ENCODE results near the gene TBC1D7. TPM values are rescaled to one million over a fixed set of nuclear protein-coding genes. Genes with fewer than 3 reads are reported as not detected.

Gene TBC1D7
- total RNA-seq, 1 donor, result 23.7 TPM

DNA sequence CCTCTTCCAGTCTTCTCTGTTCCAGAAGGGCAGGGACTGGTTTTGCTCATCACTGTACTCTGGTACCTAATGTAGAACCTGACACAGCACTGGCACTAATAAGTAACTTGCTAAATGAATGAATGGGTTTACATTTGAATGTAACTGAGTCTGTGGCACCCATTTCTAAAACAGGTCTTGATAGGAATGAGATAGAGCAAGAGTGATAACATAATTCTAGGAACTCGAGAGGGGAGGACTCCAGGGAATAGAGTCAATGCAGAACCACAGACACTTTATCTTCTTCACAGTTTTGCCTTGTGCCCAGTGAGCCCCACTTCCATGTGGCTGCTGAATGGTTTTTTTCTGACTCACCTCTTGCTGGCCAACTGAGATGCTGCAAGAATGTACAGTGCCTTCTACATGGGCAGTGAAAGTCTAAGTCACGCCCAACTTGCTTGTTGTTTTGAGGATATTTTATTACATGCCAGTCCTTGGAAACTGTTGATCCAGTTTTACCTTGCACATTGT lies 61.1 kb downstream of the TBC1D7 start:
- TF ChIP-seq, protein P1, sequence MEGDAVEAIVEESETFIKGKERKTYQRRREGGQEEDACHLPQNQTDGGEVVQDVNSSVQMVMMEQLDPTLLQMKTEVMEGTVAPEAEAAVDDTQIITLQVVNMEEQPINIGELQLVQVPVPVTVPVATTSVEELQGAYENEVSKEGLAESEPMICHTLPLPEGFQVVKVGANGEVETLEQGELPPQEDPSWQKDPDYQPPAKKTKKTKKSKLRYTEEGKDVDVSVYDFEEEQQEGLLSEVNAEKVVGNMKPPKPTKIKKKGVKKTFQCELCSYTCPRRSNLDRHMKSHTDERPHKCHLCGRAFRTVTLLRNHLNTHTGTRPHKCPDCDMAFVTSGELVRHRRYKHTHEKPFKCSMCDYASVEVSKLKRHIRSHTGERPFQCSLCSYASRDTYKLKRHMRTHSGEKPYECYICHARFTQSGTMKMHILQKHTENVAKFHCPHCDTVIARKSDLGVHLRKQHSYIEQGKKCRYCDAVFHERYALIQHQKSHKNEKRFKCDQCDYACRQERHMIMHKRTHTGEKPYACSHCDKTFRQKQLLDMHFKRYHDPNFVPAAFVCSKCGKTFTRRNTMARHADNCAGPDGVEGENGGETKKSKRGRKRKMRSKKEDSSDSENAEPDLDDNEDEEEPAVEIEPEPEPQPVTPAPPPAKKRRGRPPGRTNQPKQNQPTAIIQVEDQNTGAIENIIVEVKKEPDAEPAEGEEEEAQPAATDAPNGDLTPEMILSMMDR (IDR thresholded peaks at IDR 0.05; ENCODE audit: insufficient read depth, low read depth, low read length), result no peak
- DNase-seq (ENCODE audit: low read depth), result no peak
- no peak overlapping the region for H3K4me3 ChIP-seq (ENCODE audit: low read depth, low read length)

DNA sequence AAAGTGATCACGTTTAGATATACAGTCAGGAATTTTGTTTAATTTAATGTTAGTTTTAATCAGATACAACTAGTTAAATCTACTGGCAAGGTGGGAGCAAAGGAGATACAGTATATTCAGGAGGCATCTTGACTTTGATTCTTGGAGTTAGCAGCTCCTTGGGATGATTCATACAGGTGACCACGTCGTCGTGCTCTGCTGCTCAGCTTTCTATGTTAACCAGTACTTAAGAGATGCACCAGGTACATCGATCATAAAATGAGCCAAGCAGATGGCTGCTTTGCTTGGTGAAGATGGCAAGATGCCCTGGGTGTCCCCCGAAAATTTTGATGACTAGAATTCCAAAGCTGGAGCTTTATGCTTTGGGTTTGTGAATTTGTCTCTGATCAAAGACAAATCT lies 64.7 kb downstream of the TBC1D7 start:
- no peak for DNase-seq (ENCODE audit: low read depth)
- TF ChIP-seq, protein P1 (IDR thresholded peaks at IDR 0.05; ENCODE audit: insufficient read depth, low read depth, low read length), result no peak
- H3K4me3 ChIP-seq (ENCODE audit: low read depth, low read length), result no peak overlapping the region

DNA sequence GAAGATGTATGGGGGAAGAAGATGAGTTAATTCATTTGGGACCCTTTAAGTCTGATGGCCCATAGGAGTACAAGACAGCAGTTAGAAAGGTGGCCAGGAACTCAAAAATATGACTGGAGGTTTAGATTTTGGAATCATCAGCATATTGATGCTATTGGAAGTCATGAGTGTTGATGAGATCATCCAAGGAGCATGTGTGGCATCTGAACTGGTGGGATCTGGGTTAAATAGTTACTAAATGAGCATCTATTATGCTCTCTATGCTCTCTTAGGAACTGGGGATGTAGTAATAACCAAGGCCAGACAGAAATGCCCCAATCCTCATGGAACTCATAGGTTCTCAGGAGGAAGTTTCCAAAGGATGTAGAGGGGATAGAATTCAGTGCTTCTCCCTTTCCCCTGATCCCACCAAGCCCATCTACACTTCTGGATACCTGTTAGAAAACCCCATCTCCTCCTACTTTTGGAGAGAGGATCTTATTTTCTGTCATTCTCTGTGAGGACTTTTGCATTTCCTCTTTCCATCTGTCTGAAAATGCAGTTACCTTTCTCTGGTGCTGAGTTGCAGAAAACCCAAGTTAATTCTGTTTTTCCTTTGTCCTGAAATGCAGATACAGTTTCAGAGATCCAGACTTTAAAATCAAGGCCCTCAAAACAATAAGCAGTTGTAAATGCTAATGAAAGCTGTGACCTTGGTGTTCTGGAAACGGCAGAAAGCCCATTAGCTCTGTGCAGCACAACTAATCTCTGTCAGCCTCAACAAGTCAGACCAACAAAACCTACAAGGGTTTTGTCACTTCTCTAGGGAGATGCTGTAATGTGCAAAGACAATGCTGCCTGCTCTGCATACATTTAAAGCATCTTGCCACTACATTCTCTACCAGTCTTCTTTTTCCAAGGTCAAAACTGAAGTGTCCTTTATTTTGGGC lies 65.8 kb downstream of the TBC1D7 start:
- no peak overlapping the region for H3K4me3 ChIP-seq (ENCODE audit: low read depth, low read length)
- DNase-seq (ENCODE audit: low read depth), result no peak
- TF ChIP-seq, protein P1 (IDR thresholded peaks at IDR 0.05; ENCODE audit: insufficient read depth, low read depth, low read length), result no peak

DNA sequence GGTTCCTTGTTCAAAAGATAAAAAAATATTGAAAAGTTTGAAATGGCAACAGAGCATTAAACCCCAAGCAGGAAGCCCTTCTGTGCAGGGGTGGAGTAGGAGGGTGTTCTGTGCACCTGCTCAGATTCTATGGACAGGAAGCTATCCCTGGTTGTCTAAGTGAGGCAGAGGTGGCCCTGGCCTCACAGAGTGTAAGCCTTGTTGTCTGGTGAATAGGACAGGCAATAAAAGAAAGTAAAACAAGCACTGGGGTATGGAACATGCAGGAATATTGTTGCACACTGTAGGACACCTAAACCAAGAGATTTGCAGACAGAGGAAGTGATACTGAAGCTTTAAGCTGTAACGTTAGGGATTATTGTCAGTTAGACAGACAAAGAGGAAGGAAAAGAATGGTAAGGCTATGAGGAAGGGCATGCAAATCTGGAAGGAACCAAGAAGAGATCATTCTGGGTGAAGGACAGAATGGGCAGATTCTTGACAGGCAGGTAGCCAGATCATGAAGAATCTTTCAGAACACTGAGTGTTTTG lies 66.8 kb downstream of the TBC1D7 start:
- TF ChIP-seq, protein P1 (IDR thresholded peaks at IDR 0.05; ENCODE audit: insufficient read depth, low read depth, low read length), result no peak

DNA sequence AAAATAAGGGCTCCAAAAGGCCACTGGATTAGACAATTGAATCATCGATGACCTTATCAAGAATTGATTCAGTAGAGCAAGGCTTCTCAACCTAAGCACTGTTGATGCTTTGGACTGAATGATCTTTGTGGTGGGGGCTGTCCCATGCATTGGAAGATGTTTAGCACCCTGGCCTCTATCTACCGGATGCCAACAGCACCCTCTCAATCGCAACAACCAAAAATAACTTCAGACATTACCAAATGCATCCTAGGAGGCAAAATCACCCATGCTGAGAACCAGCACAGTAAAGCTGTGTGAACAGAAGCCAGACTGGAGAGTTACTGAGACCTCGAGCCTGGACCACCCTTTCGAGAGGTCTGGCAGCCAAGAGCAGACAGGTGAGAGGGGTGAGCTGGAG lies 67.5 kb downstream of the TBC1D7 start:
- TF ChIP-seq, protein P1 (IDR thresholded peaks at IDR 0.05; ENCODE audit: insufficient read depth, low read depth, low read length), result no peak
- no peak overlapping the region for H3K4me3 ChIP-seq (ENCODE audit: low read depth, low read length)
- DNase-seq (ENCODE audit: low read depth), result no peak

More for the DNA sequence above, 66.8 kb downstream of the TBC1D7 start:
- no peak for DNase-seq (ENCODE audit: low read depth)
- H3K4me3 ChIP-seq (ENCODE audit: low read depth, low read length), result no peak overlapping the region

DNA sequence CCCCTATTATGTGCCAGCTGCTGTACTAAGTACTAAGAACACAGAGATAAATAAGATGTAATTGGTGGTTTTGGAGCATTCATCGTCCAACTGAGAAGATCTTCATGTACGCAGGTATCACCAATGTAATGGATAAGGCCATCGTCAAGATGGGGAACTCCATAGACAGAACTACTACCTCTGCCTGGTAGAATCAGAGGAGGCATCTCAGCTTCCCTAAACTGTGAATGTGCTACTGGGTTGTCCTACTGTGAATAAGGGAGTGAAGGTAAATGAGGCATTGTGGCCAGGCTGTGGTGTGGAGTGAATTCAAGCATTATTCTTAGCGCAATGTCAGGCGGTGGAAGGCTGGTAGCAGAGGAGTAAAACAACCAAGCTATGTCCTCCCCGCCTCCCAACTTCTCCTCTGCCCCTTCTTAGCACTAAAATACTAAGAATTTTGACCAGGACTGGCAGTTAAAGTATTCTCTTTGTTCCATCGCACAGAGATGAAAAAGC lies 68.2 kb downstream of the TBC1D7 start:
- H3K4me3 ChIP-seq (ENCODE audit: low read depth, low read length), result no peak overlapping the region
- TF ChIP-seq, protein P1 (IDR thresholded peaks at IDR 0.05; ENCODE audit: insufficient read depth, low read depth, low read length), result no peak
- no peak for DNase-seq (ENCODE audit: low read depth)

All from fibroblast of villous mesenchyme (primary cell).